SK-N-SH (cell line): Measurements from ENCODE around the gene CDH18. TPM values are rescaled to one million over a fixed set of nuclear protein-coding genes. Genes with fewer than 3 reads are reported as not detected.
A peak's percentile ranks its signal among the peaks of the same experiment; 100 is the strongest.

Source experiments
- CTCF ChIA-PET: fragments of 300-600, 350-600 bp; formaldehyde crosslinking; extraction: SDS; loops from one replicate; lab custom pipeline; 2021; lab: Yijun Ruan, JAX
- POLR2A ChIA-PET: fragments of 350-600 bp; sonication (Branson Sonifier 250); formaldehyde crosslinking; extraction: SDS; loops from one replicate; lab custom pipeline; 2020; ENCODE audit warnings: antibody characterized with exemption, inconsistent platforms; lab: Yijun Ruan, JAX
- DNase-seq: peaks from one replicate; pipeline ENCODE4 v3.0.0; 2012
- H2AFZ ChIP-seq: fragments of 200-600 bp; sonication (generic); 2 replicates; pipeline ENCODE4 v1.8.1; 2016; ENCODE audit warnings: antibody characterized with exemption, mild to moderate bottlenecking, low read depth
- H3F3A ChIP-seq: fragments of 200-600 bp; sonication (generic); replicated peaks from 2 replicates; pipeline ENCODE3; 2016; ENCODE audit warnings: antibody characterized with exemption, mild to moderate bottlenecking; ENCODE audit not compliant: insufficient read depth
- H3K27ac ChIP-seq, 2 experiments: fragments of 200-500 bp in 1 of 2; fragments of 200-600 bp in 1 of 2; sonication (Bioruptor generic) in 1 of 2; sonication (generic), shearing (Covaris generic) in 1 of 2; 2 replicates each; pipeline versions ENCODE4 v1.5.1 to v1.6.1; 2014 to 2016; ENCODE audit warnings: low read depth in 2 of 2, inconsistent platforms in 1 of 2, low read length in 1 of 2, mild to moderate bottlenecking in 1 of 2, mixed read lengths in 1 of 2
- H3K27me3 ChIP-seq: fragments of 200-600 bp; sonication (generic), shearing (Covaris generic); 2 replicates; pipeline ENCODE4 v1.6.1; 2016; ENCODE audit warnings: mixed run types; ENCODE audit not compliant: insufficient read depth
- H3K36me3 ChIP-seq, 2 experiments: fragments of 200-500 bp in 1 of 2; fragments of 200-600 bp in 1 of 2; sonication (Bioruptor generic) in 1 of 2; sonication (generic) in 1 of 2; replicated peaks in 1 of 2; 2 replicates each; pipeline versions ENCODE3 to v1.5.1; 2014 to 2016; ENCODE audit warnings: low read length in 1 of 2, mild to moderate bottlenecking in 1 of 2; ENCODE audit not compliant: insufficient read depth in 2 of 2, control insufficient read depth in 1 of 2
- H3K4me1 ChIP-seq, 2 experiments: fragments of 200-500 bp in 1 of 2; fragments of 200-600 bp in 1 of 2; sonication (Bioruptor generic) in 1 of 2; sonication (generic), shearing (Covaris generic) in 1 of 2; 2 replicates each; pipeline versions ENCODE4 v1.5.1 to v1.6.1; 2014 to 2016; ENCODE audit warnings: low read depth in 1 of 2, low read length in 1 of 2, mixed run types in 1 of 2; ENCODE audit not compliant: insufficient read depth in 2 of 2, control insufficient read depth in 1 of 2
- H3K4me2 ChIP-seq: fragments of 200-600 bp; sonication (generic), shearing (Covaris generic); 2 replicates; pipeline ENCODE4 v1.6.1; 2017; ENCODE audit warnings: mixed run types
- H3K4me3 ChIP-seq, 2 experiments: fragments of 200-500 bp in 1 of 2; fragments of 200-600 bp in 1 of 2; sonication (Bioruptor generic) in 1 of 2; sonication (generic), shearing (Covaris generic) in 1 of 2; 2 replicates each; pipeline versions ENCODE4 v1.5.1 to v1.8.1; 2014 to 2016; ENCODE audit warnings: low read depth in 2 of 2, inconsistent platforms in 1 of 2, low read length in 1 of 2, mild to moderate bottlenecking in 1 of 2, mixed read lengths in 1 of 2, moderate library complexity in 1 of 2
- H3K79me2 ChIP-seq: fragments of 200-600 bp; sonication (generic); 2 replicates; pipeline ENCODE4 v1.8.1; 2017; ENCODE audit warnings: mild to moderate bottlenecking; ENCODE audit not compliant: insufficient read depth
- H3K9ac ChIP-seq: fragments of 200-600 bp; sonication (generic); 2 replicates; pipeline ENCODE4 v1.6.1; 2017; ENCODE audit warnings: mixed run types
- H3K9me2 ChIP-seq: fragments of 200-600 bp; sonication (generic); 2 replicates; pipeline ENCODE4 v1.6.1; 2017; ENCODE audit warnings: mixed run types
- H3K9me3 ChIP-seq: fragments of 200-600 bp; sonication (generic); 2 replicates; pipeline ENCODE4 v1.6.1; 2017; ENCODE audit warnings: mixed run types, mild to moderate bottlenecking, moderate library complexity
- H4K20me1 ChIP-seq: fragments of 200-600 bp; sonication (generic); 2 replicates; pipeline ENCODE4 v1.6.1; 2017; ENCODE audit warnings: mild to moderate bottlenecking, mixed run types; ENCODE audit not compliant: insufficient read depth
- CHD2 ChIP-seq: fragments of 150-350 bp; IDR thresholded peaks from 2 replicates; pipeline ENCODE4 v1.6.1; 2018; ENCODE audit warnings: low read length; ENCODE audit not compliant: partially characterized antibody
- EZH2phosphoT487 ChIP-seq: fragments of 200-600 bp; sonication (generic); IDR thresholded peaks from 2 replicates; pipeline ENCODE4 v1.6.1; 2017; ENCODE audit warnings: low read depth, mixed run types, mild to moderate bottlenecking, antibody characterized with exemption, moderate library complexity, borderline replicate concordance
- FOSL2 ChIP-seq: IDR thresholded peaks from 2 replicates; pipeline ENCODE4 v1.4.0; 2012; ENCODE audit warnings: low read depth, mild to moderate bottlenecking, moderate library complexity, borderline replicate concordance
- FOXJ3 ChIP-seq: sonication (generic); formaldehyde crosslinking; IDR thresholded peaks from 2 replicates; pipeline ENCODE4 v1.5.1; 2020; ENCODE audit warnings: mild to moderate bottlenecking, missing genetic modification reagents
- FOXM1 ChIP-seq: IDR thresholded peaks from 2 replicates; pipeline ENCODE4 v1.4.0; 2012; ENCODE audit warnings: low read depth, mild to moderate bottlenecking
- GABPA ChIP-seq: IDR thresholded peaks from 2 replicates; pipeline ENCODE4 v1.4.0; 2012; ENCODE audit warnings: low read depth, mild to moderate bottlenecking
- JUND ChIP-seq: IDR thresholded peaks from 2 replicates; pipeline ENCODE4 v1.4.0; 2012
- NFIC ChIP-seq: IDR thresholded peaks from 2 replicates; pipeline ENCODE4 v1.4.0; 2012; ENCODE audit warnings: borderline replicate concordance
- POLR2AphosphoS5 ChIP-seq: IDR thresholded peaks from 2 replicates; pipeline ENCODE4 v1.6.1; 2012; ENCODE audit warnings: low read depth, low read length
- RAD21 ChIP-seq: IDR thresholded peaks from 2 replicates; pipeline ENCODE4 v1.6.1; 2012; ENCODE audit warnings: mild to moderate bottlenecking, low read length
- RCOR1 ChIP-seq: fragments of 150-350 bp; IDR thresholded peaks from 2 replicates; pipeline ENCODE4 v1.6.1; 2017; ENCODE audit warnings: antibody characterized with exemption, low read length
- SIN3A ChIP-seq: IDR thresholded peaks from 2 replicates; pipeline ENCODE4 v1.6.1; 2012; ENCODE audit warnings: low read depth, mild to moderate bottlenecking, low read length, moderate library complexity, borderline replicate concordance
- SMC3 ChIP-seq: IDR thresholded peaks from 2 replicates; pipeline ENCODE4 v1.6.1; 2012; ENCODE audit warnings: low read depth, low read length, improper control_type of control experiment
- TAF1 ChIP-seq: IDR thresholded peaks from 2 replicates; pipeline ENCODE4 v1.6.1; 2012; ENCODE audit warnings: low read depth, mild to moderate bottlenecking, low read length, moderate library complexity, borderline replicate concordance
- TCF12 ChIP-seq: IDR thresholded peaks from 2 replicates; pipeline ENCODE4 v1.4.0; 2012
- YY1 ChIP-seq: IDR thresholded peaks from 2 replicates; pipeline ENCODE4 v1.4.0; 2012; ENCODE audit warnings: low read depth, mild to moderate bottlenecking
- whole genome bisulfite sequencing: methylation state at CpG from one replicate; pipeline ENCODE4 v1.1.6; 2017; ENCODE audit warnings: low lambda C conversion rate; 5-methylcytosine and 5-hydroxymethylcytosine counted together
- polyA plus RNA-seq, 3 experiments: library from polyadenylated mRNA; depleted of rRNA; stranded (reverse); fragments of >200 nt; gene quantifications; 2 replicates each; pipeline ENCODE4 v1.2.3, GENCODE V29; 2012
- TF ChIP-seq, protein P1 (sequence below): fragments of 150-350 bp; IDR thresholded peaks from 2 replicates; pipeline ENCODE4 v1.6.1; 2016; ENCODE audit warnings: mild to moderate bottlenecking, low read depth, low read length
- TF ChIP-seq, protein P2 (sequence below): fragments of 150-350 bp; IDR thresholded peaks from 2 replicates; pipeline ENCODE4 v1.6.1; 2017; ENCODE audit warnings: antibody characterized with exemption, low read length, low read depth, borderline replicate concordance
- TF ChIP-seq, protein P3 (sequence below): IDR thresholded peaks from 2 replicates; pipeline ENCODE4; 2012
- TF ChIP-seq, protein P4 (sequence below): fragments of 200-600 bp; sonication (generic); IDR thresholded peaks from 2 replicates; pipeline ENCODE4 v1.6.1; 2017; ENCODE audit warnings: antibody characterized with exemption, mild to moderate bottlenecking, moderate library complexity
- TF ChIP-seq, protein P5 (sequence below): IDR thresholded peaks from 2 replicates; pipeline ENCODE4 v1.6.1; 2012; ENCODE audit warnings: mild to moderate bottlenecking, low read depth, low read length, moderate library complexity
- TF ChIP-seq, protein P6 (sequence below): IDR thresholded peaks from 2 replicates; pipeline ENCODE4 v1.4.0; 2012; ENCODE audit warnings: low read depth, borderline replicate concordance

CDH18 gene
- polyA plus RNA-seq, 1 of the 3 experiments (the other 2 are of a cell fraction): 6.0 TPM

DNA sequence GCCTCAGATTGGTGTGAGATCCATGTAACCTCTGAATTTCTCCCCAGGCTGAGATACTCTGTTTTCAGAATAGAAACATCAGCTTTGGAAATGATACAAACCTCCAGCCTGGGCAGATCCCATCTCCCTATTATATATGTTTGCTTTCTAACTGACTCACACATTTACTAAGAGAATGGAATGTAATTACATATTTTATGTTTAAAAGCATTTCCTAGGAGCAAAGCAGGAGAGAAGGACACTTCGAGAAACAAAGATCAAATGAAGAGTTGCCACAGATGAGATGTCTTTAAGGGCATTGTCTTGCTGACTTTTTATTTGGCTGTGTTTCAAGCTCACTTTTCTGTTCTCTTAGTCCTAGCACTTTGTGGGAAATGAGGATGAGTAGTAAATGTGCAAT is 96.3 kb downstream of the CDH18 start:
- CTCF ChIA-PET: no interaction called here
- Histone ChIP-seq H3K79me2 (no peaks in the 10 kb centered on the region), H3K9me2 (no peaks in the 10 kb centered on the region), H3K9me3 (no peaks in the 10 kb centered on the region), H3K4me3 (0 out of 4 replicates have a peak overlapping the region, but pooled peaks of 1 of the 2 experiments have one; percentile 16), H2AFZ (peak overlapping the region; percentile 44; the same call in 1 of the 2 replicates), H3K4me1 (peaks cover 0 to 6% of the 10 kb centered on the region in 2 experiments; a peak in 1 of 4 replicates), H4K20me1 (no peaks in the 10 kb centered on the region), H3K36me3 (no peaks in the 10 kb centered on the region), H3K4me2 (peak overlapping the region; percentile 70), H3K27ac (peak overlapping the region in 1 of 2 experiments; percentile 84; a peak in 2 of 4 replicates), H3F3A (peaks cover 25% of the 10 kb centered on the region), H3K27me3 (peaks cover 5% of the 10 kb centered on the region; the same call in 1 of the 2 replicates), H3K9ac (peak overlapping the region; percentile 37; the same call in 1 of the 2 replicates)
- POLR2A ChIA-PET: no interaction called here
- 6% methylated on average over 1 of the region's 1 CpG for WGBS
- no peak for DNase-seq
- TF ChIP-seq JUND: peak; percentile 60
- peak; percentile 63 for TF ChIP-seq TCF12
- TF ChIP-seq CHD2: no peak
- TF ChIP-seq, protein P1, sequence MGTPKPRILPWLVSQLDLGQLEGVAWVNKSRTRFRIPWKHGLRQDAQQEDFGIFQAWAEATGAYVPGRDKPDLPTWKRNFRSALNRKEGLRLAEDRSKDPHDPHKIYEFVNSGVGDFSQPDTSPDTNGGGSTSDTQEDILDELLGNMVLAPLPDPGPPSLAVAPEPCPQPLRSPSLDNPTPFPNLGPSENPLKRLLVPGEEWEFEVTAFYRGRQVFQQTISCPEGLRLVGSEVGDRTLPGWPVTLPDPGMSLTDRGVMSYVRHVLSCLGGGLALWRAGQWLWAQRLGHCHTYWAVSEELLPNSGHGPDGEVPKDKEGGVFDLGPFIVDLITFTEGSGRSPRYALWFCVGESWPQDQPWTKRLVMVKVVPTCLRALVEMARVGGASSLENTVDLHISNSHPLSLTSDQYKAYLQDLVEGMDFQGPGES: no peak
- peak; percentile 73 for TF ChIP-seq FOSL2
- no peak for TF ChIP-seq GABPA
- TF ChIP-seq, protein P2, sequence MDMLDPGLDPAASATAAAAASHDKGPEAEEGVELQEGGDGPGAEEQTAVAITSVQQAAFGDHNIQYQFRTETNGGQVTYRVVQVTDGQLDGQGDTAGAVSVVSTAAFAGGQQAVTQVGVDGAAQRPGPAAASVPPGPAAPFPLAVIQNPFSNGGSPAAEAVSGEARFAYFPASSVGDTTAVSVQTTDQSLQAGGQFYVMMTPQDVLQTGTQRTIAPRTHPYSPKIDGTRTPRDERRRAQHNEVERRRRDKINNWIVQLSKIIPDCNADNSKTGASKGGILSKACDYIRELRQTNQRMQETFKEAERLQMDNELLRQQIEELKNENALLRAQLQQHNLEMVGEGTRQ: no peak
- peak; percentile 74; the same call in 1 of the 2 replicates for TF ChIP-seq NFIC
- TF ChIP-seq TAF1: no peak
- TF ChIP-seq, protein P3, sequence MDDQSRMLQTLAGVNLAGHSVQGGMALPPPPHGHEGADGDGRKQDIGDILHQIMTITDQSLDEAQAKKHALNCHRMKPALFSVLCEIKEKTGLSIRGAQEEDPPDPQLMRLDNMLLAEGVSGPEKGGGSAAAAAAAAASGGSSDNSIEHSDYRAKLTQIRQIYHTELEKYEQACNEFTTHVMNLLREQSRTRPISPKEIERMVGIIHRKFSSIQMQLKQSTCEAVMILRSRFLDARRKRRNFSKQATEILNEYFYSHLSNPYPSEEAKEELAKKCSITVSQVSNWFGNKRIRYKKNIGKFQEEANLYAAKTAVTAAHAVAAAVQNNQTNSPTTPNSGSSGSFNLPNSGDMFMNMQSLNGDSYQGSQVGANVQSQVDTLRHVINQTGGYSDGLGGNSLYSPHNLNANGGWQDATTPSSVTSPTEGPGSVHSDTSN: peak; percentile 61
- no peak for TF ChIP-seq FOXJ3 (CRISPR knock-in tag)
- peak; percentile 15; the same call in 1 of the 2 replicates for TF ChIP-seq POLR2AphosphoS5
- no peak for TF ChIP-seq YY1
- TF ChIP-seq, protein P4, sequence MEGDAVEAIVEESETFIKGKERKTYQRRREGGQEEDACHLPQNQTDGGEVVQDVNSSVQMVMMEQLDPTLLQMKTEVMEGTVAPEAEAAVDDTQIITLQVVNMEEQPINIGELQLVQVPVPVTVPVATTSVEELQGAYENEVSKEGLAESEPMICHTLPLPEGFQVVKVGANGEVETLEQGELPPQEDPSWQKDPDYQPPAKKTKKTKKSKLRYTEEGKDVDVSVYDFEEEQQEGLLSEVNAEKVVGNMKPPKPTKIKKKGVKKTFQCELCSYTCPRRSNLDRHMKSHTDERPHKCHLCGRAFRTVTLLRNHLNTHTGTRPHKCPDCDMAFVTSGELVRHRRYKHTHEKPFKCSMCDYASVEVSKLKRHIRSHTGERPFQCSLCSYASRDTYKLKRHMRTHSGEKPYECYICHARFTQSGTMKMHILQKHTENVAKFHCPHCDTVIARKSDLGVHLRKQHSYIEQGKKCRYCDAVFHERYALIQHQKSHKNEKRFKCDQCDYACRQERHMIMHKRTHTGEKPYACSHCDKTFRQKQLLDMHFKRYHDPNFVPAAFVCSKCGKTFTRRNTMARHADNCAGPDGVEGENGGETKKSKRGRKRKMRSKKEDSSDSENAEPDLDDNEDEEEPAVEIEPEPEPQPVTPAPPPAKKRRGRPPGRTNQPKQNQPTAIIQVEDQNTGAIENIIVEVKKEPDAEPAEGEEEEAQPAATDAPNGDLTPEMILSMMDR: no peak
- TF ChIP-seq, protein P5, sequence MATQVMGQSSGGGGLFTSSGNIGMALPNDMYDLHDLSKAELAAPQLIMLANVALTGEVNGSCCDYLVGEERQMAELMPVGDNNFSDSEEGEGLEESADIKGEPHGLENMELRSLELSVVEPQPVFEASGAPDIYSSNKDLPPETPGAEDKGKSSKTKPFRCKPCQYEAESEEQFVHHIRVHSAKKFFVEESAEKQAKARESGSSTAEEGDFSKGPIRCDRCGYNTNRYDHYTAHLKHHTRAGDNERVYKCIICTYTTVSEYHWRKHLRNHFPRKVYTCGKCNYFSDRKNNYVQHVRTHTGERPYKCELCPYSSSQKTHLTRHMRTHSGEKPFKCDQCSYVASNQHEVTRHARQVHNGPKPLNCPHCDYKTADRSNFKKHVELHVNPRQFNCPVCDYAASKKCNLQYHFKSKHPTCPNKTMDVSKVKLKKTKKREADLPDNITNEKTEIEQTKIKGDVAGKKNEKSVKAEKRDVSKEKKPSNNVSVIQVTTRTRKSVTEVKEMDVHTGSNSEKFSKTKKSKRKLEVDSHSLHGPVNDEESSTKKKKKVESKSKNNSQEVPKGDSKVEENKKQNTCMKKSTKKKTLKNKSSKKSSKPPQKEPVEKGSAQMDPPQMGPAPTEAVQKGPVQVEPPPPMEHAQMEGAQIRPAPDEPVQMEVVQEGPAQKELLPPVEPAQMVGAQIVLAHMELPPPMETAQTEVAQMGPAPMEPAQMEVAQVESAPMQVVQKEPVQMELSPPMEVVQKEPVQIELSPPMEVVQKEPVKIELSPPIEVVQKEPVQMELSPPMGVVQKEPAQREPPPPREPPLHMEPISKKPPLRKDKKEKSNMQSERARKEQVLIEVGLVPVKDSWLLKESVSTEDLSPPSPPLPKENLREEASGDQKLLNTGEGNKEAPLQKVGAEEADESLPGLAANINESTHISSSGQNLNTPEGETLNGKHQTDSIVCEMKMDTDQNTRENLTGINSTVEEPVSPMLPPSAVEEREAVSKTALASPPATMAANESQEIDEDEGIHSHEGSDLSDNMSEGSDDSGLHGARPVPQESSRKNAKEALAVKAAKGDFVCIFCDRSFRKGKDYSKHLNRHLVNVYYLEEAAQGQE: no peak
- TF ChIP-seq EZH2phosphoT487: no peak
- no peak for TF ChIP-seq RAD21
- TF ChIP-seq SIN3A: no peak
- TF ChIP-seq, protein P6, sequence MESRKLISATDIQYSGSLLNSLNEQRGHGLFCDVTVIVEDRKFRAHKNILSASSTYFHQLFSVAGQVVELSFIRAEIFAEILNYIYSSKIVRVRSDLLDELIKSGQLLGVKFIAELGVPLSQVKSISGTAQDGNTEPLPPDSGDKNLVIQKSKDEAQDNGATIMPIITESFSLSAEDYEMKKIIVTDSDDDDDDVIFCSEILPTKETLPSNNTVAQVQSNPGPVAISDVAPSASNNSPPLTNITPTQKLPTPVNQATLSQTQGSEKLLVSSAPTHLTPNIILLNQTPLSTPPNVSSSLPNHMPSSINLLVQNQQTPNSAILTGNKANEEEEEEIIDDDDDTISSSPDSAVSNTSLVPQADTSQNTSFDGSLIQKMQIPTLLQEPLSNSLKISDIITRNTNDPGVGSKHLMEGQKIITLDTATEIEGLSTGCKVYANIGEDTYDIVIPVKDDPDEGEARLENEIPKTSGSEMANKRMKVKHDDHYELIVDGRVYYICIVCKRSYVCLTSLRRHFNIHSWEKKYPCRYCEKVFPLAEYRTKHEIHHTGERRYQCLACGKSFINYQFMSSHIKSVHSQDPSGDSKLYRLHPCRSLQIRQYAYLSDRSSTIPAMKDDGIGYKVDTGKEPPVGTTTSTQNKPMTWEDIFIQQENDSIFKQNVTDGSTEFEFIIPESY: no peak
- no peak for TF ChIP-seq RCOR1
- TF ChIP-seq FOXM1: no peak
- TF ChIP-seq SMC3: no peak
